ENCODE data around the gene AP1S1. TPM values are rescaled to one million over a fixed set of nuclear protein-coding genes. Genes with fewer than 3 reads are reported as not detected.
"Not testable (repeated sequence)": the region's sequence is repeated elsewhere in the genome, so short reads cannot be mapped to it uniquely, and the experiment has no call there.

The AP1S1 gene
- total RNA-seq, 2 experiments from 2014 or later = 46.7 to 50.0 TPM

DNA sequence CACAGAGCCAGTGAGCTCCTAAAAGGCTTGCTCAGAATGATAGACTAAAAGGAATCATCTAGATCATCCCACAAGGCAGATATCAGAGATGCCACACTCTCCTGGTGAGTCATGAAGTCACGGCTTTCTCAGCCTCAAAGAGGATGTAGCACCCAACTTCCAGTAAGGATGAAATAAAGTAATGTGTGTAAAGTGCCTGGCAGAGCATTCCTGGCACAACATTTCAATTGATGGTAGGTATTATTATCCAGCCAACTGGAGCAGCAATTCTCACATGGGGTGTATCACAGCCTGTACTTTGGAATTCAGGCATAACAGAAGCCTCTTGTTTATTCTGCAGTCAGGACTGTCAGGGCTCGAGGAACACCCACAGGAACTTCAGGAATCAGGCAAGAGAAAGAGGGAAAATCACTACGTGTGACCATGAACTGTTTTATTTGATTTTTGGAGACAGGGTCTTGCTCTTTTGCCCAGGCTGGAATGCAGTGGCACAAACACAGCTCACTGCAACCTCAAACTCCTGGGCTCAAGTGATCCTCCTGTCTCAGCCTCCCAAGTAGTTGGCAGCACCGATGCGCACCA is 31.1 kb downstream of the AP1S1 start:
- no peaks in the 10 kb centered on the region for H3K4me1 Mint-ChIP-seq
- no peak overlapping the region for H3K27ac Mint-ChIP-seq
- ChIA-PET CTCF (interaction anchor here (0.6 to 1.7 kb wide), 2 partner anchors 41 to 108 kb away, joined by 3 to 11 read pairs; no protein-coding TSS in a partner anchor), POLR2A (interaction anchor here (0.7 kb wide), 1 partner anchor 14 kb away, joined by 3 read pairs; no protein-coding TSS in a partner anchor)
- no peaks in the 10 kb centered on the region for H3K36me3 Mint-ChIP-seq (ENCODE audit: low read depth)
- H3K4me3 Mint-ChIP-seq = no peak overlapping the region
- no peak for DNase-seq
- peaks cover 34% of the 10 kb centered on the region for H3K27me3 Mint-ChIP-seq
- no peaks in the 10 kb centered on the region for H3K9me3 Mint-ChIP-seq

DNA sequence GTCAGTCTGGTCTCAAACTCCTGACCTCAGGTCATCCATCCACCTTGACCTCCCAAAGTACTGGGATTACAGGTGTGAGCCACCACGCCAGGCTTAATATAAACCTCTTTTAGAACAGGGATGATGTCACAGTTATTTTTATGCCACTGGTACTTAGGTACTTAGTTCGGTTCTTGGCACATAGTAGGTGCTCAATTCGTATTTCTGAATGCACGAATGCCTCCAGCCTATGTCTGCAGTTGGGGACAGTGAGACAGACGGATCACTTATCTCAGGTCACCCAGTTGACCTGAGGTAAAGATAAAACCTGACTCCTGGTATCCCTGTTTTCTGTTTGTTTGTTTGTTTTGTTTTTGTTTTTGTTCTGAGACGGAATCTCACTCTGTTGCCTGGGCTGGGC is 31.9 kb downstream of the AP1S1 start:
- no peak overlapping the region for H3K4me3 Mint-ChIP-seq
- no peak for DNase-seq
- H3K36me3 Mint-ChIP-seq (ENCODE audit: low read depth) = no peaks in the 10 kb centered on the region
- peaks cover 26% of the 10 kb centered on the region for H3K27me3 Mint-ChIP-seq
- POLR2A ChIA-PET = interaction anchor here (0.7 kb wide), 2 partner anchors 15 to 411 kb away, joined by 3 read pairs; no protein-coding TSS in a partner anchor
- H3K9me3 Mint-ChIP-seq = no peaks in the 10 kb centered on the region
- CTCF ChIA-PET = interaction anchor here (0.7 kb wide), 1 partner anchor 1240 kb away, joined by 3 read pairs; no protein-coding TSS in a partner anchor
- no peaks in the 10 kb centered on the region for H3K4me1 Mint-ChIP-seq
- H3K27ac Mint-ChIP-seq = no peak overlapping the region

DNA sequence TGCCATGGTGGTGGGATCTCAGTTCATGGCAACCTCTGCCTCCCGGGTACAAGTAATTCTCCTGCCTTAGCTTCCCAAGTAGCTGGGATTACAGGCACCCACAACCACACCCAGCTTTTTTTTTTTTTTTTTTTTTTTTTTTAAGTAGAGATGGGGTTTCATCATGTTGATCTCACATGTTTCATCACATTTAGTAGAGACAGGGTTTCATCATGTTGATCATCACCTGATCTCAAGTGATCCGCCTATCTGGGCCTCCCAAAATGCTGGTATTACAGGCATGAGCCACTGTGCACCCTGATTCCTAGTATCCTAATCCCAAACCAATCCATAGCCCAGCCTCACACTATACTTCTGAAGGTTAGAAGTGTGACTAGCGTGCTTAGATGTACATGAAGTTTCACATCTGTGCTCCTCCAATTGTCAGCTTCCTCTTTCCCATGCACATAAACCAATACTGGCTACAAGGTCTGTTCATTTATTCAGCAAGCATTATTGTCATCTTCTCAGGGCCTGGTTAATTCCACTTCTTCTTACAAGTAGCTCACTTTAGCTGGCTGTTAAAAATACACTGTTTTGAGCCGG is 32.7 kb downstream of the AP1S1 start:
- POLR2A ChIA-PET = interaction anchor here (0.7 kb wide), 1 partner anchor 411 kb away, joined by 3 read pairs; no protein-coding TSS in a partner anchor
- no peak for DNase-seq
- Mint-ChIP-seq H3K36me3 (ENCODE audit: low read depth) (no peaks in the 10 kb centered on the region), H3K27me3 (peaks cover 24% of the 10 kb centered on the region), H3K9me3 (no peaks in the 10 kb centered on the region), H3K4me1 (no peaks in the 10 kb centered on the region), H3K27ac (no peak overlapping the region), H3K4me3 (no peak overlapping the region)
- CTCF ChIA-PET = interaction anchor here (1.1 to 1.5 kb wide), 2 partner anchors 31 to 57 kb away, joined by 3 to 5 read pairs; partner anchors contain the start of genes PLOD3 and ZNHIT1

DNA sequence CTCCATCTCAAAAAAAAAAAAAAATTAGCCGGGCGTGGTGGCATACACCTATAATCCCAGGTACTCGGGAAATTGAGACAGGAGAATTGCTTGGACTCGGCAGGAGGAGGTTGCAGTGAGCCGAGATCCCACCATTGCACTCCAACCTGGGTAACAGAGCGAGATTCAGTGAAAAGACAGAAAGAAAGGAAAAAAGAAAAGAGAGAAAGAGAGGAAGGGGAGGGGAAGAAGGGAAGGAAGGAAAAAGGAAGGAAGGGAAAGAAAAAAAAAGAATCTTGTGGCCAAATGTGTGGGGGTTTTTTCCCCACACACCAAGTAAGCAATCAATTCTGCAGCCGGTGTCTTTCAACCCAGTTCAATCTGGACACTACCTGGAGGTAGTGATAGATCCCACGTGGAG is 34.8 kb downstream of the AP1S1 start:
- Mint-ChIP-seq H3K36me3 (ENCODE audit: low read depth) (no peaks in the 10 kb centered on the region), H3K9me3 (no peaks in the 10 kb centered on the region), H3K27me3 (peaks cover 18% of the 10 kb centered on the region), H3K4me1 (peaks cover 6% of the 10 kb centered on the region), H3K4me3 (no peak overlapping the region), H3K27ac (no peak overlapping the region)
- CTCF ChIA-PET = interaction anchor here (1.2 kb wide), 1 partner anchor 18 kb away, joined by 4 read pairs; no protein-coding TSS in a partner anchor
- POLR2A ChIA-PET = no interaction called here
- no peak for DNase-seq

DNA sequence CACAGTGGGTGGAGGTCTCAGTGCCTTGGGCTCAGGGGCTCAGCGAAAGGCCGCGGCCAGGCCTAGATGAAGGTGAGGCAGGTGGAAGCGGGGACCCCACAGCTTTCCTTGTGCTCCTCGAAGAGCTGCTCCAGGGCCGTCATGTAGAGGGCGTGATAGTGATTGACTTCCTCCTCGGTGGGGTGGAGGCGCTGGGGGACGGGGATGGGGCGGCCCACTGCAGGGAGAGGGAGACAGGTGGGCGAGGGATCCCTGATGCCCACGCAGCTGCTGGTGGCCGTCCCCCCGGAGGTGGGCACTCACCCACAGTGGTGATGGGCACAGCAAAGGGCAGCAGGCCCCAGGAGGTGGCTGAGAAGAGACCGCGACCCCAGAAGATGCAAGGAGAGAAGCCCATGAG is 41.6 kb downstream of the AP1S1 start:
- H3K4me1 Mint-ChIP-seq = peaks cover 8% of the 10 kb centered on the region
- H3K27me3 Mint-ChIP-seq = peaks cover 14% of the 10 kb centered on the region
- ChIA-PET POLR2A (no interaction called here), CTCF (interaction anchor here (1.1 to 6.2 kb wide), 5 partner anchors 22 to 87 kb away, joined by 4 to 208 read pairs (median 7); no protein-coding TSS in a partner anchor)
- no peak for DNase-seq
- no peaks in the 10 kb centered on the region for H3K36me3 Mint-ChIP-seq (ENCODE audit: low read depth)
- no peaks in the 10 kb centered on the region for H3K9me3 Mint-ChIP-seq
- H3K4me3 Mint-ChIP-seq = no peak overlapping the region
- no peak overlapping the region for H3K27ac Mint-ChIP-seq

DNA sequence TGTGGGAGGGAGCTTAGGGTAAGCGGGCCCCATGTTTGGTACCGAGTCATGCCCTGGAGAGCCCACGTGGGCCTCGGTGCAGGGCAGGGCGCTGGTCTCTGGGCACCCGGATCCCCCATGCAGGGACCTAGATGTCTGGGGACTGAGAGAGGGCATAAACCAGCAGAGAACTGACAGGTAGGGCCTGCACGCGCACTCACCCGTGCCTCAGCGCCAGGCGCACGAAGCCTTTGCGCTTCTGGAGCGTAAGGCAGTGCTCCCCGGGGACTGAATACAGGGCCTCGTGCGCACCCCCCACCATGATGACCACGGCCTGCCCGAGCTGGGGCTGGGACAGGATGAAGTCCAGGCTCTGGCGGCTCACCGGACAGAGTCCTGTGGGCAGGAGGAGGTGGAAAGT is 43.7 kb downstream of the AP1S1 start:
- Mint-ChIP-seq H3K9me3 (no peaks in the 10 kb centered on the region), H3K4me1 (peaks cover 8% of the 10 kb centered on the region), H3K27me3 (peaks cover 25% of the 10 kb centered on the region), H3K27ac (no peak overlapping the region), H3K4me3 (no peak overlapping the region), H3K36me3 (ENCODE audit: low read depth) (no peaks in the 10 kb centered on the region)
- CTCF ChIA-PET = no interaction called here
- DNase-seq = no peak
- POLR2A ChIA-PET = no interaction called here

DNA sequence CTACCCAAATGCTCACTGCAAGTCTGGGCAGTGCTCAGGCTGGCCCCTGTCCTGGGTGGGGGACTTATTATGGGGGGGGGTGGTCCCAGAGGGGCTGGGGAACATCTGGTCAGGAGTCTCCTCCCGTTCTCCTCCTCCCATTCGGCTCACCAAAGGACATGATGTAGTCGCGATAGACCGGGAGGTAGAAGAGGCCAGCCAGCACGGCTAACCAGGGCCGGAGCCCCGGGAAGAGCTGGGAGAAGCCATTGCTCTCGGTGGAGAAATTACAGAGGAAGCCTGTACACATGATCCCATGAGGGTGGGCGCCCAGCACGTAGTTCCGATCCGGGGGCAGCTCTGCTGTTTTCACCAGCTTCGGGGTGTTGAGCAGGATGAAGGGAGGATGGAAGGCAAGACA is 44.2 kb downstream of the AP1S1 start:
- Mint-ChIP-seq H3K4me1 (peaks cover 8% of the 10 kb centered on the region), H3K27ac (no peak overlapping the region), H3K27me3 (peaks cover 27% of the 10 kb centered on the region), H3K4me3 (no peak overlapping the region), H3K9me3 (no peaks in the 10 kb centered on the region), H3K36me3 (ENCODE audit: low read depth) (no peaks in the 10 kb centered on the region)
- DNase-seq = no peak
- CTCF ChIA-PET = no interaction called here
- POLR2A ChIA-PET = no interaction called here

DNA sequence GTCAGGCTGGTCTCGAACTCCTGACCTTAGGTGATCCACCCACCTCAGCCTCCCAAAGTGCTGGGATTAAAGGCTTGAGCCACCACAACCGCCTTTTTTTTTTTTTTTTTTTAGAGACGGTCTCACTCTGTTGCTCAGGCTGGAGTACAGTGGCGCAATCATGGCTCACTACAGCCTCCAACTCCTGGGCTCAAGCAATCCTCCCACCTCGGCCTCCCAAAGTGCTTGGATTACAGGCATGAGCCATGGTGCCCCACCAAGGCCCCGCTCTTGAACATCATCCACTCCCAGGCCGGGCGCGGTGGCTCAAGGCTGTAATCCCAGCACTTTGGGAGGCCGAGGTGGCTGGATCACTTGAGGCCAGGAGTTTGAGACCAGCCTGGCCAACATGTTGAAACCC is 45.2 kb downstream of the AP1S1 start:
- H3K36me3 Mint-ChIP-seq (ENCODE audit: low read depth); H3K4me3 Mint-ChIP-seq; DNase-seq; H3K9me3 Mint-ChIP-seq; POLR2A ChIA-PET; H3K27ac Mint-ChIP-seq; CTCF ChIA-PET: not testable (repeated sequence)
- peaks cover 29% of the 10 kb centered on the region for H3K27me3 Mint-ChIP-seq
- H3K4me1 Mint-ChIP-seq = peaks cover 17% of the 10 kb centered on the region

DNA sequence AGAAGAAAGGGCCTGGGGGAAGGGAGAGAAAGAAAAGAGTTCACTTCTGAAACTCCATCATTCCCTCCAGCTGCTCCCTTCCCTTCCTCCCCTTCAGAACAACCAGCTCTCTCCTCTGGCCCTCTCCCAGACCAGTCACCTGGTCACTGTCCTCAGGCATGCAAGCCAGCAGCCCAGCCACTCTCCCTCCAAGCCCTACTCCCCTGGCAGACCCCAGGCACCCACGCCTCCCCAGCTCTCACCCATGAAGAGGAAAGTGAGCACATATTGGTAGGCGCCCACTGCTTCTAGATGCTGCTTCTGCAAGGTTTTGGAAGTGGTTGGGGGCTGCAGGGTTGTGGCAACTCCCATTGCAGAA is 46.2 kb downstream of the AP1S1 start:
- CTCF ChIA-PET = interaction anchor here (0.7 to 2.9 kb wide), 2 partner anchors 8 to 56 kb away, joined by 5 to 13 read pairs; no protein-coding TSS in a partner anchor
- peaks cover 17% of the 10 kb centered on the region for H3K4me1 Mint-ChIP-seq

DNA sequence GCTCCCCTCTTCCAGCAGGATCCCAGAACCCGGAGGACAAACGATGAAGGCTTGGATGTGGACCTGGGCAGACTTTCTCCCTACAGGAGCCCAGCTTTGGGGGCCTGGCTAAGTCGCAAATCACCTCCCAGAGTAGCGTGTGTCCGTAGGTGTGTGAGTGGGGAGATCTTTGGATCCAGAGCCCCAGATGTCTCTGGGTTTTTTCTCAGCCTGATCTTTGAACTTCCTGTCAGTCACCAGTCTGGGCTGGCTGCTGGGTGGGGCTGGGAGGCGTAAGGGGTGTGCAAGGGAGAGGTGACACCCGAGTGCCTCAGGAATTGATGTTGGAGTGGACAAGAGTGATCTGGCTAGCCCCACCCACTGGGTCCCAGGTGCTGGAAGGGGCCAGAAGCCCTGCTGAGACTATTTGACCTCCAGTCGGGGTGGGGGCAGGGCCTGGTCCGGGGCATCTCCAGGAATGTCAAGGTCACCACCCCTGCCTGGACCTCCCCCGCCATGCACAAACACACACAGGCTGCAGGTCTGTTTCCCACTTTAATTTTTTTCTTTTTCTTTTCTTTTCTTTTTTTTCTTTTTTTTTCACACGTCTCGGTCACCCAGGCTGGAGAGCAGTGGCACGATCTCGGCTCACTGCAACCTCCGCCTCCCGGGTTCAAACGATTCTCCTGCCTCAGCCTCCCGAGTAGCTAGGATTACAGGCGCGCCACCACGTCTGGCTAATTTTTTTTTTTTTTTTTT is 46.8 kb downstream of the AP1S1 start, which contains the start of gene MOGAT3:
Gene MOGAT3, minus strand, starts transcription at position 175 of the 738 bp plus-strand sequence. CDS start 182 bp downstream, outside the sequence.
- H3K27ac Mint-ChIP-seq = no peak within 1 kb of the TSS
- H3K27me3 Mint-ChIP-seq = peaks cover 29% of the 10 kb centered on the region
- DNase-seq = no peak
- no peaks in the 10 kb centered on the region for H3K9me3 Mint-ChIP-seq
- ChIA-PET CTCF (interaction anchor here (0.7 to 2.9 kb wide), 2 partner anchors 9 to 57 kb away, joined by 5 to 13 read pairs; no protein-coding TSS in a partner anchor), POLR2A (no interaction called here)
- H3K4me1 Mint-ChIP-seq = peaks cover 17% of the 10 kb centered on the region
- H3K4me3 Mint-ChIP-seq = no peak within 1 kb of the TSS
- H3K36me3 Mint-ChIP-seq (ENCODE audit: low read depth) = peaks cover 1% of the 10 kb centered on the region

More for the DNA sequence above, 46.2 kb downstream of the AP1S1 start:
- no peak overlapping the region for H3K27ac Mint-ChIP-seq
- POLR2A ChIA-PET = no interaction called here
- no peaks in the 10 kb centered on the region for H3K36me3 Mint-ChIP-seq (ENCODE audit: low read depth)
- H3K4me3 Mint-ChIP-seq = no peak overlapping the region
- DNase-seq = no peak
- H3K9me3 Mint-ChIP-seq = no peaks in the 10 kb centered on the region
- peaks cover 29% of the 10 kb centered on the region for H3K27me3 Mint-ChIP-seq

DNA sequence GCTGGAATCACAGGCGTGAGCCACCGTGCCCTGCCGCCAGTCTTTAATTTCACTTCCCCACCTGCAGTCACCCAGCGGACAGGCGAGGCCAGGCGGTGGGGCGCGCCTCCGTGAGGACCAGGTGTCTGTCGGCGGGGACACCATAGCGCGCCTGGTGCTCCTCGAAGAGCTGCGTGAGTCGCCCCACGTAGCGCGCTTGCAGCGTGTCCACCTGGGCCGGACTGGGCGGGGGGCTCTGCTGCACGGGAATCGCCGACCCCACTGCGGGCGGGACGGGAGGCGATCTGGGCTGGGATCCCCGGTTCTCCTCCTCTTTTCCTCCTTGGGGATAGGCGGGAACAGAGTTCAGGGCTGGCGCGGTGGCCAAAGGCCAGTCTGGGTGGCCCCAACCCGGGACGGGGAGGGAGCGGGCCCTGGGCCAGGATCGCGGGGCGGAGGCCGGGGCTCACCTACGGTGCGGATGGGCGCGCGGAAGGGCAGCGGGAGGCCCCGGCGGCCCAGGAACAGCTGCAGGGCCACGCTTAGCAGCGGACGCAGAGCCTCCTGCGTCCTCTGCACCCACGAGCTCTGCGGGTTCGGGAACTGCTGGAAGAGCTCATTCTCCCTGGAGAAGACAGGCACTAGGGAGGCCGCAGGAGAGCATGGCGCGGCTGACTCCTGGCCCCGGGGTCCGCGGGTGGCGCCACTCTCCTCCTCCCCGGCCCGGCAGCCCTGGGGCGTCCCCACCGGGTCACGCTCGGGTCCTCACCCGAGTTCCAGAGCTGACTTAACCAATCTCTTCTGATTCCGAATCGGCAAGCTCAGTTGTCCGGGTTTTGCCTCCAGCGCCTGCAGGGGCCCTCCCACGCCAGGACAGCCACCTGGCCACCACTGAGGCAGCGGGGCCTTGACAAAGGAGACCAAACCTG is 47.7 kb downstream of the AP1S1 start:
- H3K27ac Mint-ChIP-seq = no peak overlapping the region
- ChIA-PET POLR2A (interaction anchor here (0.9 kb wide), 1 partner anchor 17 kb away, joined by 4 read pairs; the partner anchor contains the start of gene ZNHIT1), CTCF (interaction anchor here (2.9 kb wide), 1 partner anchor 10 kb away, joined by 13 read pairs; no protein-coding TSS in a partner anchor)
- H3K4me3 Mint-ChIP-seq = no peak overlapping the region
- no peaks in the 10 kb centered on the region for H3K9me3 Mint-ChIP-seq
- DNase-seq = no peak
- peaks cover 17% of the 10 kb centered on the region for H3K4me1 Mint-ChIP-seq
- H3K27me3 Mint-ChIP-seq = peaks cover 29% of the 10 kb centered on the region
- H3K36me3 Mint-ChIP-seq (ENCODE audit: low read depth) = peaks cover 7% of the 10 kb centered on the region

DNA sequence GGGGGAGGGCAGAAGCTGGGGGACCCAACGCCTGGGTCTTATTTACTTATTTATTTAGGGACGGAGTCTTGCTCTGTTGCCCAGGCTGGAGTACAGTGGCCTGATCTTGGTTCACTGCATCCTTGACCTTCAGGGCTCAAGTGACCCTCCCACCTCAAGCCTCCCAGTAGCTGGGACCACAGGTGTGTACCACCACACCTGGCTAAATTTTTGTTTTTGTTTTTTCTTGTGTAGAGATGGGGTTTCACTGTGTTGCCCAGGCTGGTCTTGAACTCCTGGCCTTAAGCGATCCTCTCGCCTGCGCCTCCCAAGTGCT is 48.3 kb downstream of the AP1S1 start:
- H3K4me1 Mint-ChIP-seq = peaks cover 17% of the 10 kb centered on the region
- ChIA-PET POLR2A (interaction anchor here (0.9 kb wide), 1 partner anchor 16 kb away, joined by 4 read pairs; the partner anchor contains the start of gene ZNHIT1), CTCF (interaction anchor here (2.9 kb wide), 1 partner anchor 10 kb away, joined by 13 read pairs; no protein-coding TSS in a partner anchor)
- H3K27ac Mint-ChIP-seq = no peak overlapping the region
- no peak for DNase-seq
- H3K27me3 Mint-ChIP-seq = peaks cover 29% of the 10 kb centered on the region
- no peak overlapping the region for H3K4me3 Mint-ChIP-seq
- no peaks in the 10 kb centered on the region for H3K9me3 Mint-ChIP-seq
- H3K36me3 Mint-ChIP-seq (ENCODE audit: low read depth) = peaks cover 7% of the 10 kb centered on the region

All from activated CD4-positive, alpha-beta memory T cell treated with anti-CD3 and anti-CD28 coated beads, Interleukin-2, amount 10 ng/mL, durations not matched to agents 7 days and 5 days (primary cell).